Stimulated activated naive CD4-positive, alpha-beta T cell treated with Interleukin-2 at 50 U/mL for 16 hours (primary cell): ENCODE results near the gene LAMB3.

Source experiments
- DNase-seq: peaks from one replicate; lab custom pipeline; 2025; lab: John Stamatoyannopoulos, UW

Gene LAMB3

GRCh38 chr1:209633335-209633997 is 18.8 kb downstream of the LAMB3 start:
- DNase-seq: no peak

- DNase-seq: no peak
These were observed 21.6 kb downstream of the LAMB3 start for GRCh38 chr1:209630383-209631225.

- DNase-seq: no peak
These were observed 22.4 kb downstream of the LAMB3 start for GRCh38 chr1:209629621-209630382.

- no peak for DNase-seq
These were observed 23.5 kb downstream of the LAMB3 start for GRCh38 chr1:209628618-209629299.

GRCh38 chr1:209627732-209628196 is 24.5 kb downstream of the LAMB3 start:
- peak; percentile 60 for DNase-seq

- no peak for DNase-seq
These were observed 25.0 kb downstream of the LAMB3 start for GRCh38 chr1:209627027-209627731.

GRCh38 chr1:209626346-209627026 is 25.7 kb downstream of the LAMB3 start:
- no peak for DNase-seq

GRCh38 chr1:209625791-209626285 is 26.4 kb downstream of the LAMB3 start:
- DNase-seq: no peak

- DNase-seq: no peak
These were observed 27.4 kb downstream of the LAMB3 start for GRCh38 chr1:209624558-209625549.

GRCh38 chr1:209622841-209623829 is 29.1 kb downstream of the LAMB3 start:
- DNase-seq: no peak

GRCh38 chr1:209621741-209622655 is 30.2 kb downstream of the LAMB3 start:
- no peak for DNase-seq

GRCh38 chr1:209621286-209621685 is 30.9 kb downstream of the LAMB3 start:
- DNase-seq: no peak

- DNase-seq: no peak
These were observed 31.7 kb downstream of the LAMB3 start for GRCh38 chr1:209620487-209620884.

- no peak for DNase-seq
These were observed 32.3 kb downstream of the LAMB3 start for GRCh38 chr1:209619696-209620486.

GRCh38 chr1:209618756-209619420 is 33.3 kb downstream of the LAMB3 start:
- no peak for DNase-seq

GRCh38 chr1:209618291-209618690 is 33.9 kb downstream of the LAMB3 start:
- DNase-seq: no peak
